MCF 10A (cell line): ENCODE measurements around the gene WFS1. TPM values are rescaled to one million over a fixed set of nuclear protein-coding genes. Genes with fewer than 3 reads are reported as not detected.

ENCODE experiments used
- BruUV-seq: library from RNA; stranded (reverse); fragments of 400-500 nt; replicated peaks from 2 replicates; lab custom pipeline; 2021; lab: Mats Ljungman, UMichigan
- CTCF ChIA-PET: fragments of 300-600 bp; sonication (Branson Sonifier 250); formaldehyde crosslinking; extraction: SDS; loops from one replicate; lab custom pipeline; 2021; ENCODE audit warnings: antibody characterized with exemption, inconsistent platforms; lab: Yijun Ruan, JAX
- POLR2A ChIA-PET: fragments of 300-600, 350-650 bp; sonication (Branson Sonifier 250); formaldehyde crosslinking; extraction: SDS; loops from one replicate; lab custom pipeline; 2020; ENCODE audit warnings: antibody characterized with exemption, inconsistent platforms; lab: Yijun Ruan, JAX
- DNase-seq: peaks from one replicate; pipeline ENCODE4 v3.0.0-alpha.2; 2018; ENCODE audit not compliant: unreplicated experiment
- H3K27ac Mint-ChIP-seq: one replicate; pipeline ENCODE4 v1.8.0; 2022; ENCODE audit warnings: mild to moderate bottlenecking, low read depth, mixed read lengths; ENCODE audit not compliant: unreplicated experiment
- H3K27me3 Mint-ChIP-seq: one replicate; pipeline ENCODE4 v1.8.0; 2022; ENCODE audit warnings: mixed read lengths; ENCODE audit not compliant: insufficient read depth, unreplicated experiment
- H3K36me3 Mint-ChIP-seq: one replicate; pipeline ENCODE4 v1.8.0; 2022; ENCODE audit warnings: mild to moderate bottlenecking, moderate library complexity, mixed read lengths; ENCODE audit not compliant: insufficient read depth, unreplicated experiment
- H3K4me1 Mint-ChIP-seq: one replicate; pipeline ENCODE4 v1.8.0; 2022; ENCODE audit warnings: mixed read lengths; ENCODE audit not compliant: insufficient read depth, unreplicated experiment
- H3K4me3 Mint-ChIP-seq: one replicate; pipeline ENCODE4 v1.8.0; 2022; ENCODE audit warnings: mild to moderate bottlenecking, moderate library complexity, mixed read lengths; ENCODE audit not compliant: unreplicated experiment
- H3K9me3 Mint-ChIP-seq: one replicate; pipeline ENCODE4 v1.8.0; 2022; ENCODE audit warnings: mixed read lengths; ENCODE audit not compliant: unreplicated experiment
- CTCF ChIP-seq: fragments of 200-600 bp; IDR thresholded peaks from one replicate; pipeline ENCODE4 v1.8.0; 2022; ENCODE audit warnings: antibody characterized with exemption, mild to moderate bottlenecking; ENCODE audit not compliant: unreplicated experiment
- intact Hi-C: fragments of 100-400 bp; cut with micrococcal nuclease; formaldehyde crosslinking; loops from 2 replicates; pipeline ENCODE4 v1.14.1; 2022
- total RNA-seq: library from RNA; stranded (reverse); gene quantifications from 2 replicates; pipeline ENCODE4 v1.2.3, GENCODE V29; 2022

The WFS1 gene
- total RNA-seq, 1 experiment from 2014 or later: 41.7 TPM

GRCh38 chr4:6341696-6342095 lies 72.0 kb downstream of the WFS1 start:
- intact Hi-C loops: loop anchor here (5.0 kb wide), 1 partner anchor 741 kb away; no protein-coding TSS in a partner anchor
- no peak overlapping the region for H3K27ac Mint-ChIP-seq
- no peaks in the 10 kb centered on the region for H3K36me3 Mint-ChIP-seq
- H3K4me3 Mint-ChIP-seq: no peak overlapping the region
- BruUV-seq: no TSS peak
- H3K4me1 Mint-ChIP-seq: peaks cover 8% of the 10 kb centered on the region
- DNase-seq: no peak
- H3K27me3 Mint-ChIP-seq: peaks cover 11% of the 10 kb centered on the region
- ChIA-PET POLR2A (no interaction called here), CTCF (interaction anchor here (0.9 to 6.0 kb wide), 6 partner anchors 10 to 344 kb away, joined by 3 to 53 read pairs (median 12); no protein-coding TSS in a partner anchor)
- no peaks in the 10 kb centered on the region for H3K9me3 Mint-ChIP-seq
- no peak for TF ChIP-seq CTCF

- ChIA-PET CTCF (interaction anchor here (0.6 to 6.0 kb wide), 15 partner anchors 11 to 739 kb away, joined by 3 to 53 read pairs (median 5); no protein-coding TSS in a partner anchor), POLR2A (interaction anchor here (0.7 to 1.8 kb wide), 4 partner anchors 8 to 714 kb away, joined by 3 to 4 read pairs (median 3); no protein-coding TSS in a partner anchor)
- peaks cover 8% of the 10 kb centered on the region for H3K4me1 Mint-ChIP-seq
- no peaks in the 10 kb centered on the region for H3K36me3 Mint-ChIP-seq
- H3K9me3 Mint-ChIP-seq: no peaks in the 10 kb centered on the region
- no peak overlapping the region for H3K27ac Mint-ChIP-seq
- peaks cover 11% of the 10 kb centered on the region for H3K27me3 Mint-ChIP-seq
- no peak overlapping the region for H3K4me3 Mint-ChIP-seq
- no peak for TF ChIP-seq CTCF
- no TSS peak for BruUV-seq
- no peak for DNase-seq
- intact Hi-C loops: loop anchor here (5.0 kb wide), 1 partner anchor 740 kb away; no protein-coding TSS in a partner anchor
Observed at GRCh38 chr4:6342530-6343293, 73.1 kb downstream of the WFS1 start.

GRCh38 chr4:6343939-6344408 lies 74.3 kb downstream of the WFS1 start:
- peak overlapping the region; percentile 19 for H3K4me3 Mint-ChIP-seq
- peaks cover 8% of the 10 kb centered on the region for H3K4me1 Mint-ChIP-seq
- CTCF ChIA-PET: interaction anchor here (0.6 to 6.0 kb wide), 13 partner anchors 12 to 988 kb away, joined by 3 to 53 read pairs (median 5); no protein-coding TSS in a partner anchor
- peak; percentile 43 for TF ChIP-seq CTCF
- H3K36me3 Mint-ChIP-seq: no peaks in the 10 kb centered on the region
- H3K9me3 Mint-ChIP-seq: no peaks in the 10 kb centered on the region
- BruUV-seq: no TSS peak
- peak overlapping the region; percentile 39 for H3K27ac Mint-ChIP-seq
- intact Hi-C loops: loop anchor here (1.0 to 5.0 kb wide), 2 partner anchors 202 to 738 kb away; no protein-coding TSS in a partner anchor
- DNase-seq: peak; percentile 84
- POLR2A ChIA-PET: interaction anchor here (0.6 to 1.8 kb wide), 6 partner anchors 9 to 884 kb away, joined by 3 read pairs; no protein-coding TSS in a partner anchor
- H3K27me3 Mint-ChIP-seq: peaks cover 1% of the 10 kb centered on the region
